Liver (tissue), 9 donors: ENCODE data around the gene ST6GALNAC4. TPM values are rescaled to one million over a fixed set of nuclear protein-coding genes. Genes with fewer than 3 reads are reported as not detected.

ENCODE experiments used
- DNase-seq: peaks from one replicate; pipeline ENCODE4 v3.0.0-alpha.2; 2017; ENCODE audit warnings: low spot score
- H3K27ac ChIP-seq, 2 donors: one replicate each; pipeline ENCODE4 v1.7.0; 2013; ENCODE audit warnings: inconsistent platforms in 2 of 2, low read length in 2 of 2, control low read depth in 1 of 2, low read depth in 1 of 2, mild to moderate bottlenecking in 1 of 2
- H3K27me3 ChIP-seq, 4 donors: one replicate each; pipeline versions ENCODE4 v1.6.1 to v1.7.0; 2013; ENCODE audit warnings: low read length in 3 of 4, inconsistent platforms in 1 of 4, mild to moderate bottlenecking in 1 of 4, moderate library complexity in 1 of 4; ENCODE audit not compliant: control insufficient read depth in 4 of 4, insufficient read depth in 4 of 4
- H3K36me3 ChIP-seq, 4 donors: one replicate each; pipeline versions ENCODE4 v1.6.1 to v1.7.0; 2013; ENCODE audit warnings: low read length in 3 of 4, mild to moderate bottlenecking in 3 of 4, low read depth in 1 of 4, moderate library complexity in 1 of 4; ENCODE audit not compliant: control insufficient read depth in 4 of 4, insufficient read depth in 3 of 4
- H3K4me1 ChIP-seq, 4 donors: one replicate each; pipeline versions ENCODE4 v1.6.1 to v1.7.0; 2013; ENCODE audit warnings: low read length in 3 of 4, mild to moderate bottlenecking in 3 of 4, moderate library complexity in 1 of 4; ENCODE audit not compliant: control insufficient read depth in 4 of 4, insufficient read depth in 4 of 4
- H3K4me3 ChIP-seq, 3 donors: one replicate each; pipeline versions ENCODE4 v1.6.1 to v1.7.0; 2013; ENCODE audit warnings: low read length in 3 of 3, control low read depth in 1 of 3, low read depth in 1 of 3, mild to moderate bottlenecking in 1 of 3
- H3K9ac ChIP-seq, 2 donors: one replicate each; pipeline ENCODE4 v1.7.0; 2013; ENCODE audit warnings: low read length in 2 of 2, mild to moderate bottlenecking in 2 of 2, moderate library complexity in 2 of 2, control low read depth in 1 of 2, low read depth in 1 of 2
- H3K9me3 ChIP-seq, 4 donors: one replicate each; pipeline versions ENCODE4 v1.6.1 to v1.7.0; 2013; ENCODE audit warnings: low read length in 3 of 4; ENCODE audit not compliant: control insufficient read depth in 4 of 4
- EGR1 ChIP-seq, 2 donors: IDR thresholded peaks; 2 replicates each; pipeline ENCODE4 v1.6.1; 2016 to 2018; ENCODE audit warnings: antibody characterized with exemption in 2 of 2, low read depth in 2 of 2
- FOXA1 ChIP-seq: IDR thresholded peaks from 2 replicates; pipeline ENCODE4 v1.6.1; 2016; ENCODE audit warnings: antibody characterized with exemption
- FOXA2 ChIP-seq: IDR thresholded peaks from 2 replicates; pipeline ENCODE4 v1.6.1; 2016; ENCODE audit warnings: antibody characterized with exemption
- GABPA ChIP-seq, 2 donors: IDR thresholded peaks in 1 of 2; conservative IDR thresholded peaks in 1 of 2; 2 replicates each; pipeline ENCODE4 v1.6.1; 2016; ENCODE audit warnings: antibody characterized with exemption in 2 of 2, mild to moderate bottlenecking in 1 of 2, moderate library complexity in 1 of 2
- HNF4A ChIP-seq, 2 donors: conservative IDR thresholded peaks; 2 replicates each; pipeline ENCODE4 v1.6.1; 2016; ENCODE audit warnings: antibody characterized with exemption in 2 of 2, mild to moderate bottlenecking in 2 of 2
- HNF4G ChIP-seq: IDR thresholded peaks from 2 replicates; pipeline ENCODE4 v1.6.1; 2016; ENCODE audit warnings: antibody characterized with exemption
- JUND ChIP-seq, 2 donors: IDR thresholded peaks; 2 replicates each; pipeline ENCODE4 v1.6.1; 2016; ENCODE audit warnings: antibody characterized with exemption in 2 of 2
- NR2F2 ChIP-seq: IDR thresholded peaks from 2 replicates; pipeline ENCODE4 v1.6.1; 2016; ENCODE audit warnings: antibody characterized with exemption
- RAD21 ChIP-seq, 2 donors: IDR thresholded peaks; 2 replicates each; pipeline ENCODE4 v1.6.1; 2016; ENCODE audit warnings: antibody characterized with exemption in 2 of 2, mild to moderate bottlenecking in 2 of 2
- RXRA ChIP-seq, 2 donors: IDR thresholded peaks; 2 replicates each; pipeline ENCODE4 v1.6.1; 2017 to 2018; ENCODE audit warnings: antibody characterized with exemption in 2 of 2, mild to moderate bottlenecking in 1 of 2
- SP1 ChIP-seq: IDR thresholded peaks from 2 replicates; pipeline ENCODE4 v1.6.1; 2018; ENCODE audit warnings: antibody characterized with exemption, mild to moderate bottlenecking
- TAF1 ChIP-seq: conservative IDR thresholded peaks from 2 replicates; pipeline ENCODE4 v1.6.1; 2016; ENCODE audit warnings: antibody characterized with exemption, mild to moderate bottlenecking
- YY1 ChIP-seq: IDR thresholded peaks from 2 replicates; pipeline ENCODE4 v1.6.1; 2016; ENCODE audit warnings: antibody characterized with exemption, mild to moderate bottlenecking
- WGBS: extraction: QIAGEN DNeasy Blood & Tissue Kit; methylation state at CpG from one replicate; pipeline ENCODE4 v1.1.7; 2013; 5-methylcytosine and 5-hydroxymethylcytosine counted together
- polyA plus RNA-seq, 2 donors: library from polyadenylated mRNA; stranded (reverse) in 1 of 2; unstranded in 1 of 2; fragments of 200-250 nt in 1 of 2; fragments of >200 nt in 1 of 2; fragmentation: Nextera tagmentation in 1 of 2; extraction: Ambion mirVana in 1 of 2; gene quantifications; one replicate each; pipeline versions ENCODE4 v1.2.1 to v1.2.3, GENCODE V29; 2013 to 2015
- total RNA-seq, 2 donors: library from RNA; depleted of rRNA; stranded (reverse); fragments of >200 nt; gene quantifications; one replicate each; pipeline ENCODE4 v1.2.3, GENCODE V29; 2014
- TF ChIP-seq, protein P1 (sequence below): fragments of 150-350 bp; IDR thresholded peaks from 2 replicates; pipeline ENCODE4 v1.5.1; 2017; ENCODE audit warnings: improper control_type of control experiment, low read depth, low read length; ENCODE audit not compliant: missing input control
- TF ChIP-seq, protein P2 (sequence below): IDR thresholded peaks from 2 replicates; pipeline ENCODE4 v1.6.1; 2016; ENCODE audit warnings: antibody characterized with exemption
- TF ChIP-seq, protein P3 (sequence below): IDR thresholded peaks from 2 replicates; pipeline ENCODE4 v1.6.1; 2016; ENCODE audit warnings: antibody characterized with exemption, mild to moderate bottlenecking
- TF ChIP-seq, protein P4 (sequence below): IDR thresholded peaks from 2 replicates; pipeline ENCODE4 v1.6.1; 2016; ENCODE audit warnings: antibody characterized with exemption
- TF ChIP-seq, protein P5 (sequence below): IDR thresholded peaks from 2 replicates; pipeline ENCODE4 v1.6.1; 2016; ENCODE audit warnings: antibody characterized with exemption
- donor health status: healthy.
- donor health status: healthy.
- donor health status: healthy.
- donor health status: healthy.
- donor health status: healthy.

The ST6GALNAC4 gene
- total and polyA plus RNA-seq, 4 donors: 2.5 to 83.7 (median 7.5) TPM

DNA sequence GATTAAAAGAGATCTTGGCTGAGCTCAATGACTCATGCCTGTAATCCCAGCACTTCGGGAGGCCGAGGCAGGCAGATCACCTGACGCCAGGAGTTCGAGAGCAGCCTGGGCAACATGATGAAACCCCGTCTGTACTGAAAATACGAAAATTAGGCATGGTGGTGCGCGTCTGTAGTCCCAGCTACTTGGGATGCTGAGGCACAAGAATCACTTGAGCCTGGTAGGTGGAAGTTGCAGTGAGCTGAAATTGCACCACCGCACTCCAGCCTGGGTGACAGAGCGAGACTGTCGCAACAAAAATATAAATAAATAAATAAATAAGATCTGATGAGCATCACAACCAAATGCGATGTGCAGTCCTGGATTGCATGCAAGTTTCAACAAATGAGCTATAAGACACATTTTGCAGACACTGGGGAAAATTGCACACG, 53.6 kb downstream of the ST6GALNAC4 start:
- no peak for DNase-seq
- WGBS: 84% methylated on average over 13 of the region's 13 CpGs
- no peak overlapping the region for H3K9ac ChIP-seq
- peaks cover 0 to 3% (median 0%) of the 10 kb centered on the region in 4 donors for H3K36me3 ChIP-seq
- H3K9me3 ChIP-seq: no peaks in the 10 kb centered on the region
- H3K4me3 ChIP-seq: no peak overlapping the region
- H3K27ac ChIP-seq: no peak overlapping the region
- no peaks in the 10 kb centered on the region for H3K27me3 ChIP-seq
- peaks cover 0 to 15% (median 1%) of the 10 kb centered on the region in 4 donors for H3K4me1 ChIP-seq
- no peak for TF ChIP-seq YY1
- TF ChIP-seq RXRA (IDR thresholded peaks at IDR 0.05): no peak
- no peak for TF ChIP-seq SP1
- TF ChIP-seq, protein P1, sequence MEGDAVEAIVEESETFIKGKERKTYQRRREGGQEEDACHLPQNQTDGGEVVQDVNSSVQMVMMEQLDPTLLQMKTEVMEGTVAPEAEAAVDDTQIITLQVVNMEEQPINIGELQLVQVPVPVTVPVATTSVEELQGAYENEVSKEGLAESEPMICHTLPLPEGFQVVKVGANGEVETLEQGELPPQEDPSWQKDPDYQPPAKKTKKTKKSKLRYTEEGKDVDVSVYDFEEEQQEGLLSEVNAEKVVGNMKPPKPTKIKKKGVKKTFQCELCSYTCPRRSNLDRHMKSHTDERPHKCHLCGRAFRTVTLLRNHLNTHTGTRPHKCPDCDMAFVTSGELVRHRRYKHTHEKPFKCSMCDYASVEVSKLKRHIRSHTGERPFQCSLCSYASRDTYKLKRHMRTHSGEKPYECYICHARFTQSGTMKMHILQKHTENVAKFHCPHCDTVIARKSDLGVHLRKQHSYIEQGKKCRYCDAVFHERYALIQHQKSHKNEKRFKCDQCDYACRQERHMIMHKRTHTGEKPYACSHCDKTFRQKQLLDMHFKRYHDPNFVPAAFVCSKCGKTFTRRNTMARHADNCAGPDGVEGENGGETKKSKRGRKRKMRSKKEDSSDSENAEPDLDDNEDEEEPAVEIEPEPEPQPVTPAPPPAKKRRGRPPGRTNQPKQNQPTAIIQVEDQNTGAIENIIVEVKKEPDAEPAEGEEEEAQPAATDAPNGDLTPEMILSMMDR: no peak
- TF ChIP-seq, protein P2, sequence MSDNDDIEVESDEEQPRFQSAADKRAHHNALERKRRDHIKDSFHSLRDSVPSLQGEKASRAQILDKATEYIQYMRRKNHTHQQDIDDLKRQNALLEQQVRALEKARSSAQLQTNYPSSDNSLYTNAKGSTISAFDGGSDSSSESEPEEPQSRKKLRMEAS: no peak
- no peak for TF ChIP-seq HNF4A (conservative IDR thresholded peaks at IDR 0.05)
- no peak for TF ChIP-seq HNF4G
- TF ChIP-seq, protein P3, sequence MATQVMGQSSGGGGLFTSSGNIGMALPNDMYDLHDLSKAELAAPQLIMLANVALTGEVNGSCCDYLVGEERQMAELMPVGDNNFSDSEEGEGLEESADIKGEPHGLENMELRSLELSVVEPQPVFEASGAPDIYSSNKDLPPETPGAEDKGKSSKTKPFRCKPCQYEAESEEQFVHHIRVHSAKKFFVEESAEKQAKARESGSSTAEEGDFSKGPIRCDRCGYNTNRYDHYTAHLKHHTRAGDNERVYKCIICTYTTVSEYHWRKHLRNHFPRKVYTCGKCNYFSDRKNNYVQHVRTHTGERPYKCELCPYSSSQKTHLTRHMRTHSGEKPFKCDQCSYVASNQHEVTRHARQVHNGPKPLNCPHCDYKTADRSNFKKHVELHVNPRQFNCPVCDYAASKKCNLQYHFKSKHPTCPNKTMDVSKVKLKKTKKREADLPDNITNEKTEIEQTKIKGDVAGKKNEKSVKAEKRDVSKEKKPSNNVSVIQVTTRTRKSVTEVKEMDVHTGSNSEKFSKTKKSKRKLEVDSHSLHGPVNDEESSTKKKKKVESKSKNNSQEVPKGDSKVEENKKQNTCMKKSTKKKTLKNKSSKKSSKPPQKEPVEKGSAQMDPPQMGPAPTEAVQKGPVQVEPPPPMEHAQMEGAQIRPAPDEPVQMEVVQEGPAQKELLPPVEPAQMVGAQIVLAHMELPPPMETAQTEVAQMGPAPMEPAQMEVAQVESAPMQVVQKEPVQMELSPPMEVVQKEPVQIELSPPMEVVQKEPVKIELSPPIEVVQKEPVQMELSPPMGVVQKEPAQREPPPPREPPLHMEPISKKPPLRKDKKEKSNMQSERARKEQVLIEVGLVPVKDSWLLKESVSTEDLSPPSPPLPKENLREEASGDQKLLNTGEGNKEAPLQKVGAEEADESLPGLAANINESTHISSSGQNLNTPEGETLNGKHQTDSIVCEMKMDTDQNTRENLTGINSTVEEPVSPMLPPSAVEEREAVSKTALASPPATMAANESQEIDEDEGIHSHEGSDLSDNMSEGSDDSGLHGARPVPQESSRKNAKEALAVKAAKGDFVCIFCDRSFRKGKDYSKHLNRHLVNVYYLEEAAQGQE: no peak
- TF ChIP-seq, protein P4, sequence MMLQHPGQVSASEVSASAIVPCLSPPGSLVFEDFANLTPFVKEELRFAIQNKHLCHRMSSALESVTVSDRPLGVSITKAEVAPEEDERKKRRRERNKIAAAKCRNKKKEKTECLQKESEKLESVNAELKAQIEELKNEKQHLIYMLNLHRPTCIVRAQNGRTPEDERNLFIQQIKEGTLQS: no peak
- TF ChIP-seq GABPA (IDR thresholded peaks at IDR 0.05 in 1 of 2, conservative IDR thresholded peaks at IDR 0.05 in 1 of 2): no peak
- no peak for TF ChIP-seq RAD21 (IDR thresholded peaks at IDR 0.05)
- TF ChIP-seq FOXA2: no peak
- TF ChIP-seq EGR1 (IDR thresholded peaks at IDR 0.05; ENCODE audit: low read depth in 2 of 2): no peak
- TF ChIP-seq, protein P5, sequence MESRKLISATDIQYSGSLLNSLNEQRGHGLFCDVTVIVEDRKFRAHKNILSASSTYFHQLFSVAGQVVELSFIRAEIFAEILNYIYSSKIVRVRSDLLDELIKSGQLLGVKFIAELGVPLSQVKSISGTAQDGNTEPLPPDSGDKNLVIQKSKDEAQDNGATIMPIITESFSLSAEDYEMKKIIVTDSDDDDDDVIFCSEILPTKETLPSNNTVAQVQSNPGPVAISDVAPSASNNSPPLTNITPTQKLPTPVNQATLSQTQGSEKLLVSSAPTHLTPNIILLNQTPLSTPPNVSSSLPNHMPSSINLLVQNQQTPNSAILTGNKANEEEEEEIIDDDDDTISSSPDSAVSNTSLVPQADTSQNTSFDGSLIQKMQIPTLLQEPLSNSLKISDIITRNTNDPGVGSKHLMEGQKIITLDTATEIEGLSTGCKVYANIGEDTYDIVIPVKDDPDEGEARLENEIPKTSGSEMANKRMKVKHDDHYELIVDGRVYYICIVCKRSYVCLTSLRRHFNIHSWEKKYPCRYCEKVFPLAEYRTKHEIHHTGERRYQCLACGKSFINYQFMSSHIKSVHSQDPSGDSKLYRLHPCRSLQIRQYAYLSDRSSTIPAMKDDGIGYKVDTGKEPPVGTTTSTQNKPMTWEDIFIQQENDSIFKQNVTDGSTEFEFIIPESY: no peak
- no peak for TF ChIP-seq NR2F2
- TF ChIP-seq TAF1: no peak
- no peak for TF ChIP-seq FOXA1
- TF ChIP-seq JUND (IDR thresholded peaks at IDR 0.05): no peak
